ENCODE data around the gene CXCR4. TPM values are rescaled to one million over a fixed set of nuclear protein-coding genes. Genes with fewer than 3 reads are reported as not detected.

The CXCR4 gene
- total RNA-seq, 1 experiment from 2014 or later: 62.1 TPM

- H3K4me3 ChIP-seq (ENCODE audit: insufficient read depth, low read depth, low read length): no peak overlapping the region
- no peaks in the 10 kb centered on the region for H3K36me3 ChIP-seq (replicated peaks; ENCODE audit: control insufficient read depth, insufficient read depth, low read length)
- no peak for DNase-seq
- H3K27me3 ChIP-seq (ENCODE audit: control insufficient read depth, insufficient read depth, low read length): no peaks in the 10 kb centered on the region
Observed at GRCh38 chr2:136065384-136065783, 52.6 kb downstream of the CXCR4 start.

Other genes starting within 250 kb of the CXCR4 start
- gene MCM6, start 241.7 kb downstream of the CXCR4 start, total RNA-seq (2014; rRNA removed; shearing (Covaris generic)): 53.6 and 61.6 TPM in 2 replicates
- 79.5 and 108 TPM in 2 replicates for gene DARS1, start 132.5 kb downstream of the CXCR4 start, total RNA-seq (2014; rRNA removed; shearing (Covaris generic))